ENCODE results near the gene COL6A1.

Gene COL6A1

GRCh38 chr21:45982092-45982757 is 655 bp downstream of the COL6A1 start:
- DNase-seq (ENCODE audit: low read depth in 2 of 2), result no peak

DNA sequence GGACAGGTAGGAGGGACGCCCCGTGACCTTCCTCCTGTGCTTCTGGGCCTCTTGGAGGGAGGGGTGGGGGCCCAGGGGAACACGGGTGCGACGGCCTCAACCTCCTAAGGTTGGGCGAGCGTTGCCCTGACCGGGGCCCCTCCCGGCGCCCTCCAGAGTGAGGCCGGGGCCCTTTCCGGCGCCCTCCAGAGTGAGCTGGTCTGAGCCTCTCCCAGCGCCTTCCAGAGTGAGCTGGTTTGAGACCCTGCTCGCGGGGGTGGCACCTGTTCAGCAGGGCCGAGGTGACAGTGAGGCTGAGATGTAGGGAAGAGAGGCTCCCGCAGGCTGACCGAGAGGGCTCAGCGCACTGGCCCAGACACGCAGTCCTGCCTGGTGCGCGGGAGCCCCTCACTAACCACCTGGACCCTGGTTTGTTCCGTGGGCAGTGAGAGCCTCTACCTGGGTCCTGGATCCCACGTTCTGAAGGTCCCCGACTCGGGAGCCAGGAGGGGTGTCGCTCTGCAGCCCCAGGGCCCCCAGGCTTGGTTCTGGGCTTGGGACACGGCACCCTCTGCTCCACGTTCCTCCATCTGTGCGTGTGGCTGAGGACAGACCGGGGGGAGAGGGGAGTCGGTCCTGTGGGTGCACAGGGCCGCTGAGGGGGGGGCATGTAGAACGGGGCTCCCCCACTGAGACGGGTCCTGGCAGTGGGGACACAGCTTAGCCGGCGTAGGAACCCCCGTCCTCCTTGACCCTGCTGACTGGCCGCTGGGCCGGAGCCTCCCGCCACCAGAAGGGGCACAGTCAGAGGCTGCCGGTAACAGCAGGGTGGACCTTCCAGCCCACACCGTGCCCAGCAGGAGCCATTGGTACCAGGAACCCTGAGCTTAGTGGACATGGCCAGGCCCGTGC is 1.4 kb downstream of the COL6A1 start:
- DNase-seq (ENCODE audit: low read depth in 2 of 2), result no peak

GRCh38 chr21:45983649-45983965 is 2.0 kb downstream of the COL6A1 start:
- no peak for DNase-seq (ENCODE audit: low read depth in 2 of 2)

- no peak for DNase-seq (ENCODE audit: low read depth in 2 of 2)
These were observed 2.5 kb downstream of the COL6A1 start for GRCh38 chr21:45983981-45984551.

- no peak for DNase-seq (ENCODE audit: low read depth in 2 of 2)
These were observed 3.1 kb downstream of the COL6A1 start for GRCh38 chr21:45984584-45985095.

- no peak for DNase-seq (ENCODE audit: low read depth in 2 of 2)
These were observed 4.1 kb downstream of the COL6A1 start for GRCh38 chr21:45985471-45986315.

DNA sequence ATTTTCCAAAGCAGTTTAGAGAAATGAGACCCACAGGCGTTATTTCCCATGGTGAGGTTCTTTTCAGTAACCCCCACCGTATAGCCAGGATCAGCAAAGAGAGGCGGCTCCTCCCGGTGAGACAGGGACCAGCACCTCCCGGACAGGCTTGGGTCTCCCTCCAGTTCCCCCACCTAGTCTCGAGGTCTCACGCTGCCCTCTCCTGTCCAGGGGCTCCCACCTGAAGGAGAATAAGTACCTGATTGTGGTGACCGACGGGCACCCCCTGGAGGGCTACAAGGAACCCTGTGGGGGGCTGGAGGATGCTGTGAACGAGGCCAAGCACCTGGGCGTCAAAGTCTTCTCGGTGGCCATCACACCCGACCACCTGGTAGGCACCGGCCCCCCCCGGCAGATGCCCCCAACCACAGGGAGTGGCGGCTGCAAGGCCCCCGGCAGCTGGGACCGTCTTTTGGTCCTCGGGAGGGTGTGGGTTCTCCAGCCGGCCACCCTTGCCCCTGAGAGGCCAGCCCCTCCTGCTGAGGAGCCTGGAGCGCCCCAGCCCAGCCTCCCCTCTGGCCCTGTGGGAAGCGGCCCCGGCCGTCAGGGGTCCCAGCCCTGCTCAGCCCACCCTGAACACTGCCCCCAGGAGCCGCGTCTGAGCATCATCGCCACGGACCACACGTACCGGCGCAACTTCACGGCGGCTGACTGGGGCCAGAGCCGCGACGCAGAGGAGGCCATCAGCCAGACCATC is 4.9 kb downstream of the COL6A1 start:
- no peak for DNase-seq (ENCODE audit: low read depth in 2 of 2)

DNA sequence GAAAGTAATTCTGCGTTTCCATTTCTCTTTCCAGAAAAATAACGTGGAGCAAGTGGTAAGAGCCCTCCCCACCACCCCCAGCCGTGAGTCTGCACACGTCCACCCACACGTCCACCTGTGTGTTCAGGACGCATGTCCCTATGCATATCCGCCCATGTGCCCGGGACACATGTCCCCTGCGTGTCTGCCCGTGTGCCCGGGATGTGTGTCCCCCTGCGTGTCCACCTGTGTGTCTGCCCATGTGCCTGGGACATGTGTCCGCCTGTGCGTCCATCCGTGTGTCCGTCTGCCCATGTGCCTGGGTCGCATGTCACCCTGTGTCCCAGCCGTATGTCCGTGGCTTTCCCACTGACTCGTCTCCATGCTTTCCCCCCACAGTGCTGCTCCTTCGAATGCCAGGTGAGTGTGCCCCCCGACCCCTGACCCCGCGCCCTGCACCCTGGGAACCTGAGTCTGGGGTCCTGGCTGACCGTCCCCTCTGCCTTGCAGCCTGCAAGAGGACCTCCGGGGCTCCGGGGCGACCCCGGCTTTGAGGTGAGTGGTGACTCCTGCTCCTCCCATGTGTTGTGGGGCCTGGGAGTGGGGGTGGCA is 5.6 kb downstream of the COL6A1 start:
- no peak for DNase-seq (ENCODE audit: low read depth in 2 of 2)

DNA sequence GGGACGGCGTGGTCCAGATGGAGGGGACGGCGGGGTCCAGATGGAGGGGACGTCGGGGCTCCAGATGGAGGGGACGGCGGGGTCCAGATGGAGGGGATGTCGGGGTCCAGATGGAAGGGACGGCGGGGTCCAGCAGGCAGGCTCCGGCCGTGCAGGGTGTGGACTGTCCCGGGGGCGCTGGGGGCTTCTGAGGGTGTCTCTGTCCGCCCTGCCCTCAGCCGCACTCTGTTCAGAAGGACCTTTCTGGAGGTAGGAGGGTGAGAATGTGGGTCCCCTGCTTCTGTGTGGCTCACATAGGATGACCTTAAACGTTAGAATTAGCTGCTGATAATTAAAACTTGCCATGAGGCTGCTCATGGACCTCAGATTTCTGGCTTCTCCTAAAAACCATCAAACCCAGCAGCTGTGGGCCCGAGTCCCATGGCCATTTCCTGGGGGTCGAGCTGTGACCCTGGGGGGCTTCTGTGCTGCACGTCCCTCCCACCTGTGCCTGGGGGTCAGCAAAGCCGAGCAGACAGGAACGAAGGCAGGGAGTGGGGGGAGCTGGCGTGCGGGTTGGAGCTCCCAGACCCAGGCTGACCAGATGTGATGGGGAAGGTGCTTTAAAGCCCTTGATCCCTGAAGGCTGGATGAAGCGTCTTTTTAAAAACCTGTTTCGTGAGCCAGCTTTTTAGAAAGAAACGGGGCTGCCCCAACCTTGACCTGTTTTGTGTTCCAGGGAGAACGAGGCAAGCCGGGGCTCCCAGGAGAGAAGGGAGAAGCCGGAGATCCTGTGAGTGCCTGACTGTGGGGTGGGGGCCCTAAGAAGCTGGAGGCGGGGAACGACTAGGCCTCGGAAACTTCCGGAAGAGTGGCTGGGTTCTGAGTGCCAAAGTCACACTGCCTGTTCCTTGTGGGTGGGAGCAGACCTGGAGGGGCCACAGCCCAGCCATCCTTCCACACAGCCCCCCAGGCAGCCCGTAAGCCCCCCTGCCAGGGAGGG is 7.1 kb downstream of the COL6A1 start:
- no peak for DNase-seq (ENCODE audit: low read depth in 2 of 2)

DNA sequence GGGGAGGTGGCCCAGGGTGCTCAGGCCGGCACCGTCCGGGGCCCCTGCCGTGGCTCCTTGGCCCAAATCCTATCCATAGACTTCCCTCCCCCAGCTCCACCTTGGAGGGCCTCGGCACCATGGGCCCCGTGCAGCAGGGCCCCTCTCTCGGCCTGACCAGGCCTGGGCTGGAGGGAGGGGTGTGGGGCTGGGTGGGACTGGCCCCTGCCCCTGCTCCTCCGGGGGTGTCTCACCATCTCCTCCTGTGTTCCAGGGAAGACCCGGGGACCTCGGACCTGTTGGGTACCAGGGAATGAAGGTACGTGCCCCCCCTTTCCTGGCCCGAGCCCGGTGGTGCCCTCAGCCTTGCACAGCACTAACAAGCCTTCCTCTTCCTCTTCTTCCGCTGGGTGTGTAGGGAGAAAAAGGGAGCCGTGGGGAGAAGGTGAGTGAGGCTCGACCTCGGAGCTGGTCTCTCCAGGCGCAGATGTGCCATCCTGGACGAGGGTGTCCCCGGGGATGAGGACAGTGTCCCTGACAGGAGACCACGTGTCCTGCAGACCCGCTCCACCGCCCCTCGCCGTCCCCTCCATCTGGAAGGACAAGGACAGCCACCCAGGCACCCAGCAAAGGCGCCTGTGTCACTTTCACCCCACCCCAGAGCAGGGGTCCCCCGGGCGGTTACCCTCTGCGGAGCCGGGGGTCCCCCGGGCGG is 7.9 kb downstream of the COL6A1 start:
- no peak for DNase-seq (ENCODE audit: low read depth in 2 of 2)

DNA sequence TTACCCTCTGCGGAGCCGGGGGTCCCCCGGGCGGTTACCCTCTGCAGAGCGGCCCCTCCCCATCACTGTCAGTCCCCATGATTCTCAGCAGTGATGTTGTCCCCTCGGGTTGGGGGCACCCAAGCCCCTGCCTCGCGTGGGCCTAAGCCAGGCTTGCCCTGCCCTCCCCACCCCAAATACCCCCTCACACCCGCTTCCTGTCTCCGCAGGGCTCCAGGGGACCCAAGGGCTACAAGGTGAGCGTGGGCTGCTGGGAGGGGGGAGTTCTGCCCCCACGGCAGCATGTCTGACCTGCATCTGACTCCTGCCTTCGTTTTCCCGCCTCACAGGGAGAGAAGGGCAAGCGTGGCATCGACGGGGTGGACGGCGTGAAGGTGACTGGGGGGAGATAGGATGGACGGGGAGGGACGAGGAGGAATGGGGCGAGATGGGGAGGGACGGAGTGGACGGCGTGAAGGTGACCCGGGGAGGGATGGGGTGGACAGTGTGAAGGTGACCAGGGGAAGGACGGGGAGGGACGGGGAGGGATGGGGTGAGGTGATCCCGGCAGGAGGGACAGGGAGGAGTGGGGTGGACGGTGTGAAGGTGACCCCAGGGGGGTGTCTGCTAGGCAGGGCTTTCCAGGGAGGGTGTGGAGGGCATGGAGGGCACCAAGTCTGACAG is 8.6 kb downstream of the COL6A1 start:
- no peak for DNase-seq (ENCODE audit: low read depth in 2 of 2)

- DNase-seq (ENCODE audit: low read depth in 2 of 2), result no peak
These were observed 9.4 kb downstream of the COL6A1 start for GRCh38 chr21:45990741-45991605.

GRCh38 chr21:45991606-45992300 is 10.2 kb downstream of the COL6A1 start:
- no peak for DNase-seq (ENCODE audit: low read depth in 2 of 2)

GRCh38 chr21:45992301-45993209 is 11.0 kb downstream of the COL6A1 start:
- DNase-seq (ENCODE audit: low read depth in 2 of 2), result no peak

GRCh38 chr21:45993210-45994085 is 11.9 kb downstream of the COL6A1 start:
- no peak for DNase-seq (ENCODE audit: low read depth in 2 of 2)

Data from stimulated activated CD4-positive, alpha-beta T cell treated with anti-CD3 and anti-CD28 coated beads, Interleukin-1b, Interleukin-23, amount 100 ng/mL, for 1 hour (primary cell).